ENCODE results near the gene GDPD3. TPM values are rescaled to one million over a fixed set of nuclear protein-coding genes. Genes with fewer than 3 reads are reported as not detected.

GDPD3 gene
- total RNA-seq, 1 donor from 2014 or later = 6.9 TPM

DNA sequence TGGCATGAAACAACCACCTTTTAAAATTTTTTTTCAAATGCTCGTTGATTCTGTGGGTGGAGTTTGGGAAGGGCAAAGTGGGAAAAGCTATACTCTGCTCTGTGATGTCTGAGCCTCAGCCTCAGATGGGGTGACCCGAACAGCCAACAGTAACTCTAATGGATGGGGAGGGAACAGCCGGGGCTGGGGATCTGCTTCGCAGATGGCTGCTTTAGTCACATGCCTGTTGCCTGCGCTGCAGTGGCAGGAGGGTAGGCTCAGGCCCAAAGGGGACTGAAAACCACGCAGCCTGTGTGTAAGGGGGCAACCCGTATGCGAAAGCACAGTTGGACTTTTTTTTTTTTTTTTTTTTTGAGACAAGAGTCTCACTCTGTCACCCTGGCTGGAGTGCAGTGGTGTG, 24.6 kb upstream of the GDPD3 start:
- Histone ChIP-seq H3K27ac (no peak overlapping the region), H3K36me3 (no peaks in the 10 kb centered on the region), H3K4me3 (no peak overlapping the region), H3K9me3 (no peaks in the 10 kb centered on the region), H3K27me3 (no peaks in the 10 kb centered on the region), H3K4me1 (no peaks in the 10 kb centered on the region)
- DNase-seq (ENCODE audit: extremely low spot score in 2 of 2) = no peak
- intact Hi-C loops (cut with DNase I) = no loop called here
- no peak for TF ChIP-seq POLR2A (IDR thresholded peaks at IDR 0.05)
- TF ChIP-seq, protein P1, sequence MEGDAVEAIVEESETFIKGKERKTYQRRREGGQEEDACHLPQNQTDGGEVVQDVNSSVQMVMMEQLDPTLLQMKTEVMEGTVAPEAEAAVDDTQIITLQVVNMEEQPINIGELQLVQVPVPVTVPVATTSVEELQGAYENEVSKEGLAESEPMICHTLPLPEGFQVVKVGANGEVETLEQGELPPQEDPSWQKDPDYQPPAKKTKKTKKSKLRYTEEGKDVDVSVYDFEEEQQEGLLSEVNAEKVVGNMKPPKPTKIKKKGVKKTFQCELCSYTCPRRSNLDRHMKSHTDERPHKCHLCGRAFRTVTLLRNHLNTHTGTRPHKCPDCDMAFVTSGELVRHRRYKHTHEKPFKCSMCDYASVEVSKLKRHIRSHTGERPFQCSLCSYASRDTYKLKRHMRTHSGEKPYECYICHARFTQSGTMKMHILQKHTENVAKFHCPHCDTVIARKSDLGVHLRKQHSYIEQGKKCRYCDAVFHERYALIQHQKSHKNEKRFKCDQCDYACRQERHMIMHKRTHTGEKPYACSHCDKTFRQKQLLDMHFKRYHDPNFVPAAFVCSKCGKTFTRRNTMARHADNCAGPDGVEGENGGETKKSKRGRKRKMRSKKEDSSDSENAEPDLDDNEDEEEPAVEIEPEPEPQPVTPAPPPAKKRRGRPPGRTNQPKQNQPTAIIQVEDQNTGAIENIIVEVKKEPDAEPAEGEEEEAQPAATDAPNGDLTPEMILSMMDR (IDR thresholded peaks at IDR 0.05) = no peak
- no peak for TF ChIP-seq POLR2AphosphoS5 (IDR thresholded peaks at IDR 0.05; ENCODE audit: insufficient read depth in 1 of 2, low read depth in 1 of 2)

DNA sequence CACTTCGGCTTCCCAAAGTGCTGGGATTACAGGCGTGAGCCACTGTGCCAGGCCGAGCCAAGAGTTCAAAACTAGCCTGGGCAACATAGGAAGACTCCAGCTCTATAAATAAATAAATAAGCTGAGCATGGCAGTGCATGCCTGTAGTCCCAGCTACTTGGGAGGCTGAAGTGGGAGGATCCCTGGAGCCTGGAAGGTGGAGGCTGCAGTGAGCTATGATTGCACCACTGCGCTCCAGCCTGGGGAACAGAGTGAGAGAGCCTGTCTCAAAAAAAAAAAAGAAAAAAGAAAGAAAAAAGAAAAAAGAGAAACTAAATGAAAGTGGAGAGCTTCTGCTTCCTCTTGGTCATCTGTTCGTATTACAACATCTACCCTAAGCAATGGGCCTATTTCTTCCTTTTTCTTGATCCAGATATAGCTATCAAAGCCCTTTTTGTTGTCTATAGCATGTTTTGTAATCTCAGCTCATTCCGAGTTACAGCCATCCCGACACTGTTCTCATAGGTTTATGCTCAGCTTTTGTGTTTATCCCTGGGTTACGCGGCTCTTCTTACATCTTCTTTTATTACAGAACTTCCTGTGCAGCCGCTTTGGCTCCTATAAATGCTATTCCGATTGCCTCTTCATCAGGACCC, 23.8 kb upstream of the GDPD3 start:
- Histone ChIP-seq H3K27me3 (no peaks in the 10 kb centered on the region), H3K36me3 (no peaks in the 10 kb centered on the region), H3K4me1 (peaks cover 5% of the 10 kb centered on the region), H3K9me3 (no peaks in the 10 kb centered on the region), H3K27ac (no peak overlapping the region), H3K4me3 (no peak overlapping the region)
- no peak for DNase-seq (ENCODE audit: extremely low spot score in 2 of 2)
- intact Hi-C loops (cut with DNase I) = no loop called here
- TF ChIP-seq POLR2AphosphoS5 (IDR thresholded peaks at IDR 0.05; ENCODE audit: insufficient read depth in 1 of 2, low read depth in 1 of 2) (no peak), POLR2A (IDR thresholded peaks at IDR 0.05) (no peak)
- TF ChIP-seq, protein P1 (IDR thresholded peaks at IDR 0.05) = no peak

DNA sequence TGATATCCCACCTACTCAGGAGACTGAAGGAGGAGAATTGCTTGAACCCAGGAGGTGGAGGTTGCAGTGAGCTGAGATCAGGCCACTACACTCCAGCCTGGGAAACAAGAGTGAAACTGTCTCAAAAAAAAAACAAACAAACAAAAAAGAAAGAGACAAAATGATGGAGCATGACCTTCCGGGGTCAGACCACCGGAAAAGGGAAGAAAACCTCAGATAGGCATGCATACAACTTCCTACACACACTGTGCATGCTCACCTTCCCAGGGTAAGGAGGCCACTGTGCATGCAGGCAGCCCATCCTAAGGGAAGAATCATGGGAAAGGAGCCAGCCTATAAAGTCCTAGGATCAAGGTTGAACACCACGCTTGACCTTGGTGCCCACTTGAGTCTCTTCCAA, 19.3 kb upstream of the GDPD3 start:
- TF ChIP-seq POLR2AphosphoS5 (IDR thresholded peaks at IDR 0.05; ENCODE audit: insufficient read depth in 1 of 2, low read depth in 1 of 2) (no peak), POLR2A (IDR thresholded peaks at IDR 0.05) (no peak)
- TF ChIP-seq, protein P1 (IDR thresholded peaks at IDR 0.05) = no peak
- intact Hi-C loops (cut with DNase I) = no loop called here

DNA sequence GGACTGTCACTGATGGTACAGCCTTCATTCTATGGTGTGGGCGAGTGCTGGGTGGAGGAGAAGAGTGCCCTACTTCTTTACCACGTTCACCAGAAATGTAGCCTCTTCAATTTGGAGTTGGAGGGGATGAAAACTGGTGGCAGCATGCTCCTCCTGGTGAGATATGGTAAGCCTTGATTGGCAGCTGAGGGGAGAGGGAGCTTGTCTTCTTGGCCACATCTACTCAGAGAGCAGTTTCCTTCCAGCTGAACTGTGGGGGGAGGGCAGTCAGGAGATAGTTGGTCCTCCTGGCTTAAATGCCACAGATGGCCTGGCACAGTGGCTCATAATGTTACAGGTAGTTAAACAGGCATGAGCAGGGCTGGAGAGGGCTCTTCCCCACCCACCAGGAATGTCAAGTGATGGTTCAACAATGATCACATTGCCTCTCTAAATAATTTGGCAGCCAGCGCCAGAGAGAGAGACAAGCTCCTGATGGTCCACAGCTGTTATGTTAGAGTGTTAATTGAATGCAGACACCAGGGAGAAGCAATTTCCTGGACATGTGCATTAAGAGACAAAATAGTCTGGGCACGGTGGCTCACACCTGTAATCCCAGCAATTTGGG, 18.6 kb upstream of the GDPD3 start:
- H3K27ac ChIP-seq = no peak overlapping the region

More for the DNA sequence above, 19.3 kb upstream of the GDPD3 start:
- Histone ChIP-seq H3K4me3 (no peak overlapping the region), H3K27ac (no peak overlapping the region), H3K27me3 (no peaks in the 10 kb centered on the region), H3K9me3 (no peaks in the 10 kb centered on the region), H3K4me1 (peaks cover 11% of the 10 kb centered on the region), H3K36me3 (no peaks in the 10 kb centered on the region)
- no peak for DNase-seq (ENCODE audit: extremely low spot score in 2 of 2)

More for the DNA sequence above, 18.6 kb upstream of the GDPD3 start:
- Histone ChIP-seq H3K9me3 (no peaks in the 10 kb centered on the region), H3K4me1 (peaks cover 11% of the 10 kb centered on the region), H3K4me3 (no peak overlapping the region), H3K36me3 (no peaks in the 10 kb centered on the region), H3K27me3 (no peaks in the 10 kb centered on the region)
- DNase-seq (ENCODE audit: extremely low spot score in 2 of 2) = no peak
- TF ChIP-seq POLR2AphosphoS5 (IDR thresholded peaks at IDR 0.05; ENCODE audit: insufficient read depth in 1 of 2, low read depth in 1 of 2) (no peak), POLR2A (IDR thresholded peaks at IDR 0.05) (no peak)
- TF ChIP-seq, protein P1 (IDR thresholded peaks at IDR 0.05) = no peak
- intact Hi-C loops (cut with DNase I) = no loop called here

All from vagina (tissue), 2 donors.